ENCODE data around the gene DLG2.

DLG2 gene

DNA sequence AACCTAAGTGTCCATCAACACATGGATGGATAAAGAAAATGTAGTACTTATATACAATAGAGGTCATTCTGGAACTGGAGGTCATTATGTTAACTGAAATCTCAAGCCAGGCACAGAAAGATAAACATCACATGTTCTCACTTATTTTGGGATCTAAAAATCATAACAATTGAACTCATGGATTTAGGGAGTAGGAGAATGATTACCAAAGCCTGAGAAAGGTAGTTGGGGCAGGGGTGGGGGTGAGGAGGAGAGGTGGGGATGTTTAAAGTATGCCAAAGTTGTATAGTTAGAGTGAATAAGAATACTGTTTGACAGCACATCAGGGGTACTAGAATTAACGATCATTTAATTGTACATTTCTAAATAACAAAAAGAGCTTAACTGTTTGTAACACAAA, 1112.7 kb downstream of the DLG2 start:
- no peak for DNase-seq (ENCODE audit: low read depth in 2 of 2)
- TF ChIP-seq, protein P1, sequence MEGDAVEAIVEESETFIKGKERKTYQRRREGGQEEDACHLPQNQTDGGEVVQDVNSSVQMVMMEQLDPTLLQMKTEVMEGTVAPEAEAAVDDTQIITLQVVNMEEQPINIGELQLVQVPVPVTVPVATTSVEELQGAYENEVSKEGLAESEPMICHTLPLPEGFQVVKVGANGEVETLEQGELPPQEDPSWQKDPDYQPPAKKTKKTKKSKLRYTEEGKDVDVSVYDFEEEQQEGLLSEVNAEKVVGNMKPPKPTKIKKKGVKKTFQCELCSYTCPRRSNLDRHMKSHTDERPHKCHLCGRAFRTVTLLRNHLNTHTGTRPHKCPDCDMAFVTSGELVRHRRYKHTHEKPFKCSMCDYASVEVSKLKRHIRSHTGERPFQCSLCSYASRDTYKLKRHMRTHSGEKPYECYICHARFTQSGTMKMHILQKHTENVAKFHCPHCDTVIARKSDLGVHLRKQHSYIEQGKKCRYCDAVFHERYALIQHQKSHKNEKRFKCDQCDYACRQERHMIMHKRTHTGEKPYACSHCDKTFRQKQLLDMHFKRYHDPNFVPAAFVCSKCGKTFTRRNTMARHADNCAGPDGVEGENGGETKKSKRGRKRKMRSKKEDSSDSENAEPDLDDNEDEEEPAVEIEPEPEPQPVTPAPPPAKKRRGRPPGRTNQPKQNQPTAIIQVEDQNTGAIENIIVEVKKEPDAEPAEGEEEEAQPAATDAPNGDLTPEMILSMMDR (IDR thresholded peaks at IDR 0.05; ENCODE audit: low read depth, low read length) = no peak
- no peak overlapping the region for H3K4me3 ChIP-seq (replicated peaks in 1 of 2; ENCODE audit: low read depth in 2 of 2, low read length in 2 of 2)

DNA sequence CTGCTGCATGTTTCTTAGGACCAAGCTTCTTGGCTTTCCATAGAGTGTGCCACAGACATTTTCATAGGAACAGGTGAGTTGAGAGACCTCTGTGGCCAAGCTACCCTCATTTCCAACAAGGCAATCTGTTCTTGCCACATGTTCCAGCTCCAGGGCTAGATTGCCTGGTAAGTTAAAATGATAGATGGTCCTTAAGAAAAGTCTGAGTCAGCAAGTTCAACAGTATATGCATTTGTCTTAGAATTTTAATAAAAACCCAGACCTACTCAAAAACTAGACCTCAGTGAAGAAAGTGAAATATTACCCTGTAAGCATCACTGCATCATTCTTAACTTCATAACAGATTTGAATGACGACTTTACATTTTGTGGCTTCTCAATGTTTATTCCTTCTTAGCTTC, 1123.6 kb downstream of the DLG2 start:
- H3K4me3 ChIP-seq (replicated peaks in 1 of 2; ENCODE audit: low read depth in 2 of 2, low read length in 2 of 2) = no peak overlapping the region
- DNase-seq (ENCODE audit: low read depth in 2 of 2) = no peak
- TF ChIP-seq, protein P1 (IDR thresholded peaks at IDR 0.05; ENCODE audit: low read depth, low read length) = no peak

DNA sequence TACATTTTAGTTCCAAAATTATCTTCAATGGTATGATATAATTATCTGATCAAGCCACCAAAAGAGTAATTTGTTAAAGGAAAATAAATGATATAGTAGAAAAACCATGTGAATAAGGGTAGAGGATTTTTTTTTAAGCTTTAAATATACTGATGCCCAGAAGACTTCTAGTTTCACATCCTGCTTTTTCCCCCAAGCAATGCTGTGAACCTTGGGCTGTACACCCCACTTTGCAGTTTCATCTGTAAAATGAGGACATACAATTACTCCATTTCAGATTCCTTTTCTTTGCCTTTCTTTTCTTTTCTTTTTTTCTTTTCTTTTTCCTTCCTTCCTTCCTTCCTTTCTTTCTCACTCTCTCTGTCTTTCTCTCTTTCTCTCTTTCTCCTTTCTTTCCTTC, 1125.4 kb downstream of the DLG2 start:
- no peak overlapping the region for H3K4me3 ChIP-seq (replicated peaks in 1 of 2; ENCODE audit: low read depth in 2 of 2, low read length in 2 of 2)
- TF ChIP-seq, protein P1 (IDR thresholded peaks at IDR 0.05; ENCODE audit: low read depth, low read length) = no peak
- no peak for DNase-seq (ENCODE audit: low read depth in 2 of 2)

DNA sequence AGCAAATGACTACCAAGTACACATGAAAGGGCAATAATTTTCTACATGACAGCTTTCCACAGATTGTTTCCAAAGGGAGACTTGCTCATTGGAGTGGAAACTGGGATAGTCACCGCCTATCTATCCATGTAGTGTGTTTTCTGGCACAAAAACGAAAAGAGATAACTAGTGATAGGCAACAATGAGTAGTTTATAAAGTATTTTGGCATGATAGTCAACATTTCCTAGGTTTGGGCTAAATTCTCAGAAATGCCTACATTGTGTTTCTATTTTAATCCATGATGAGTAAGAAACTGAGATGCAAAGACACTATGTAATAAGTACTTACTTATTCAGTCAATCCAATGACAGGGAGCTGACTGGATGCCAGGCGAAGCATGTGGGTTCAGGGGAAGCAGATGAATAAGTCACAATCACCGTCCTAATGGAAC, 1129.1 kb downstream of the DLG2 start:
- peak; percentile 78 to 95 for DNase-seq (ENCODE audit: low read depth in 2 of 2)
- TF ChIP-seq, protein P1 (IDR thresholded peaks at IDR 0.05; ENCODE audit: low read depth, low read length) = no peak
- H3K4me3 ChIP-seq (replicated peaks in 1 of 2; ENCODE audit: low read depth in 2 of 2, low read length in 2 of 2) = no peak overlapping the region

DNA sequence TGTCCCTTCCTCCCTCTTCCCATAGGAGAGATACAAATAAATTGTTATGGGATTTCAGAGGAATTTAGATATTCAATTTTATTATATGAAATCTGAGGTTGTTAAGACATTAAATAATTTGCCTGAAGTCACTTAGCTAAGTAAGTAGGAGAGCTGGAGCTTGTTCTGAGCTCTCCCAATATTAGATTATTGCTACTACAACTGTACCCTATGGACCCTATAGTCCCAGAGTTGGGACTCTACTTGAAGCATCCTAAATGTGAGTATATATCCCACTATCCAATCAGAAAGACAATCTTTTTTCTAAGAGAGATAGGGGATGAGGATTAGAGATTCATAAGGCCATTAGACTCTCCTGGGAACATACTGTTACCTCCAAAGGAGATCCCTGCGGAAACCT, 1130.0 kb downstream of the DLG2 start:
- H3K4me3 ChIP-seq (replicated peaks in 1 of 2; ENCODE audit: low read depth in 2 of 2, low read length in 2 of 2) = no peak overlapping the region
- TF ChIP-seq, protein P1 (IDR thresholded peaks at IDR 0.05; ENCODE audit: low read depth, low read length) = no peak
- no peak for DNase-seq (ENCODE audit: low read depth in 2 of 2)

DNA sequence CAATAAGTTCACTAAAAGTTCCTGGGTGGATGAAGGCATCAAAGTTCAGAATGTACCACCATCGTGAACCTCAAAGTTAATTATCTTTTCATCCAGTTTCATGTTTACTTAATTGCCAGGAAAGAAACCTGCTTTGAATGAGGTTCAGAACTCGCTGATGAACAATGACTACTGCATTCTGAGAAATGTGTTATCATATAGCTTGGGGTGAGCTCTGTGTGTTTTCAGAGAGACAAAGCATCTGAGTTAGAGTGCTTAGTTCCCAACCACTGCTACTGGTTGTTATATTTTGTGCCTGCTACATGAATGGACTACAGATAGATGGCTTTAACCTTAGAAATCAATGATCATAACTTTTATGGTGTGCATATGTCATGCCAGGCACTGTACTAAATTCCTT, 1131.0 kb downstream of the DLG2 start:
- TF ChIP-seq, protein P1 (IDR thresholded peaks at IDR 0.05; ENCODE audit: low read depth, low read length) = no peak
- no peak for DNase-seq (ENCODE audit: low read depth in 2 of 2)
- H3K4me3 ChIP-seq (replicated peaks in 1 of 2; ENCODE audit: low read depth in 2 of 2, low read length in 2 of 2) = no peak overlapping the region

DNA sequence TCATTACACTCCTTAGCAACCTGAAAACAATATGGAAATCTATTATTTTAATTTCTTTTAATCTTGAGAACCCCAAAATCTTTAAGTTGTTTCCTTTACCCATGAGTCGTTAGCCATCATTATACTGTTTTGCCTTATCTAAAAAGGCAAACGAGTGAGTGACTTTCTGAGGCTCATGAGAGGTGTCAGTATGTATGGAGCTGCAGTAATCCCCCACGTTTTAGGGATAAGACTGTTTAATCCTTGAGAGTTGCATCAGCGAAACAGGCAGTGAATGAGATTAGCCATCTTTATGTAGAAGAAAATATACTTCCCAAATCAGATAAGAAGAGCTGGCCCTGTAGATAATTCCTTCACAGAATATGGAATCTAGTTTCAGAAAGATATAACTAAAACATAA, 1147.0 kb downstream of the DLG2 start:
- TF ChIP-seq, protein P1 (IDR thresholded peaks at IDR 0.05; ENCODE audit: low read depth, low read length) = no peak
- no peak overlapping the region for H3K4me3 ChIP-seq (replicated peaks in 1 of 2; ENCODE audit: low read depth in 2 of 2, low read length in 2 of 2)
- DNase-seq (ENCODE audit: low read depth in 2 of 2) = no peak
